OCI-M2 (cell line): ENCODE measurements around the gene SYTL4.
"Not testable (repeated sequence)": the region's sequence is repeated elsewhere in the genome, so short reads cannot be mapped to it uniquely, and the experiment has no call there.

Source experiments
- DNase-seq: peaks from one replicate; lab custom pipeline; 2025; ENCODE audit not compliant: unreplicated experiment; lab: John Stamatoyannopoulos, UW

Gene SYTL4

DNA sequence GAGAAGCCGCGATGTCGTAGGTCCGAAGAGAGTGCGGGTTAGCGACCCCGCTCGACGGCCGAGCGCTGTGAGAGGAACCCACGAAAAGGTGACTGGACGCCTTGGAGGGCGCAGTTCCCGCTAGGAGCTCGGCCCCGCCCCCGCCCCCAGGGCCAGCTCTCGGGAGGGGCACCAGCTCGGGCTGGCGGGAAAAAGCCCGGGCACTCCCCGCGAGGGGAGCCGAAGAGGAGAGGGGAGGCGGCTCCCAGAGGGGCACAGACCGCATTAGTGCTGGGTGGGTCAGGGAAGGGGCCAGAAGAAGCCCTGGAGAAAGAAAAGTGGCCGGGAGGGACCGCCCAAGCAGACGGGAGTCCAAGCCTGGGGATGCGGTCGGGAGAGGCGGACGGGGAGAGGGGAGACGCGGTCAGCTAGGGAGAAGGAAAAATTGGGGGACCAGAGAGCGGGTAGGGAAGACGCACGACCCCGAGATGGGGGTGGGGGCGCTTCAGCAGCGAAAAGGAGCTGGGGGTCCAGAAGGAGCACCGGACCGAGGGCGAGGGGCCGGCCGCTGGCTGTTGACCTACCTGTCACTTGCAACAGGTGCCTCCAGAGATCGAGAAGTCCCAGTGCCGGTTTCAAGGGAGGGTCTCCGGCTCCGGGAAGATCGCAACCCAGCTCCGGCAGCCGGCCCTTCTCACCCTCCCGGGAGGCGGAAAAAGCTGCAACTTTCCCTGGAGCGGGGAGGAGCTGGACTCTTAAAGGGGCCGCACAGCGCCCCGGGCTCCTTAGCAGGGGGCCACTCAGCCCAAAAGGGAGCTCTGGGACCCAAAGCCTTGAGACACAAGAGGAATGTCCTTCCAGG lies at the start of gene SYTL4:
SYTL4 (minus strand) TSS at position 681 of the 841 bp plus-strand sequence. CDS start 30,084 bp downstream, outside the sequence.
- peak; percentile 1 for DNase-seq

GRCh38 chrX:100769439-100769838 lies 37.5 kb upstream of the SYTL4 start:
- not testable (repeated sequence) for DNase-seq

DNA sequence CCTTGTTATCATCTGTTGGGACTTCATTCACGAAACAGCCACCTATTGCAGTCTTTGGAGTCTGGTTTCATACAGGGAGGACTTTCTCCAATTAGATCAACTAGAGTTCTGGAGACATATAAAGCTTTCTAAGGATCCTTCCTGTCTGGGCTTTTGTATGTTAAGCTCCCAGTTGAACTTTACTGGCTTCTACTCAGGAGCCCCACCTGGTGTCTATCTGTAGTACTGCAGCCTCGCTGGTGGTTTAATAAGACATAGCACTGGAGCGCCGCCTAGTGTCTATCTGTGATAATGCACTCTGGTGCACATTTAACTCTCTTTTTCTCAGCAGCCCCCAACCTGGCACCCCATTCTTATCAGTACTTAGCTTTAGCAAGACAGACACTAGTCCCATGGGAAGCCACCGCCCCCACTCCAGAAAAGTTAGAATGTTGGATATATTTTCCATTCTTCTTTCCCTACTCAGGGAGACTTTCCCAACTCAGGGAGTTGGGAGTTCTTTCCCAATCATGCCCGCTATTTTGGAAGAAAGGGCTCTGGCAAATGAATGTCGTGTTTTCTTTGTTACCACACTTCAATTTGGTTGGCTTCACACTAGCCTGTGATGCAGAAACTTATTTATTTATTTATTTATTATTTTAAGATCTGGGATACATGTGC lies 36.9 kb upstream of the SYTL4 start:
- DNase-seq = no peak

GRCh38 chrX:100750883-100751282 lies 19.0 kb upstream of the SYTL4 start:
- DNase-seq = no peak

DNA sequence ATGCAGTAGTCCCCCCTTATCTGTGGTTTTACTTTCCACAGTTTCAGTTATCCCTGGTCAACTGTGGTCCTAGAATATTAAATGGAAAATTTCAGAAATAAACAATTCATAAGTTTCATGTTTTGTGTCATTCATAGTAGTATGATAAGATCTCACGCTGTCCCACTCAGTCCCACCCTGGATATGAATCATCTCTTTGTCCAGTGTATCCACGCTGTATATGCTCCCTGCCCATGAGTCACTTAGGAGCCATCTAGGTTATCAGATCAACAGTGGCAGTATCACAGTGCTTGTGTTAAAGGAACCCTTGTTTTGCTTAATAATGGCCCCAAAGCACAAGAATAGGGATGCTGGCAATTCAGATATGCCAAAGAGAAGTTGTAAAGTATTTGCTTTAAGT lies 16.2 kb upstream of the SYTL4 start:
- DNase-seq = no peak

DNA sequence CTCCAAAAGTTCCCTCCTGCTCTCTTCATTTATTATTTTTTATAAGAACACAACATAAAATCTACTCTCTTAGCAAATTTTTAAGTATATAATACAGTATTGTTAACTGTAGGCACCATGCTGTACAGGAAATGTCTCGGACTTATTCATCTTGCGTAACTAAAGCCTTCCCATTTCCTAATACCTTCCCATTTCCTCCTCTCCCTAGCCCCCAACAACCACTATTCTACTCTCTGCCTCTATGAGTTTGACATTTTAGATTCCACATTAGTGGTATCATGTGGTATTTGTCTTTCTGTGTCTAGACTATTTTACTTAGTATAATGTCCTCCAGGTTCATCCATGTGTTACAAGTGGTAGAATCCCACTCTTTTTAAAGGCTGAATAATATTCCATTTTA lies 15.8 kb upstream of the SYTL4 start:
- DNase-seq = no peak

GRCh38 chrX:100747090-100747489 lies 15.2 kb upstream of the SYTL4 start:
- DNase-seq = no peak

DNA sequence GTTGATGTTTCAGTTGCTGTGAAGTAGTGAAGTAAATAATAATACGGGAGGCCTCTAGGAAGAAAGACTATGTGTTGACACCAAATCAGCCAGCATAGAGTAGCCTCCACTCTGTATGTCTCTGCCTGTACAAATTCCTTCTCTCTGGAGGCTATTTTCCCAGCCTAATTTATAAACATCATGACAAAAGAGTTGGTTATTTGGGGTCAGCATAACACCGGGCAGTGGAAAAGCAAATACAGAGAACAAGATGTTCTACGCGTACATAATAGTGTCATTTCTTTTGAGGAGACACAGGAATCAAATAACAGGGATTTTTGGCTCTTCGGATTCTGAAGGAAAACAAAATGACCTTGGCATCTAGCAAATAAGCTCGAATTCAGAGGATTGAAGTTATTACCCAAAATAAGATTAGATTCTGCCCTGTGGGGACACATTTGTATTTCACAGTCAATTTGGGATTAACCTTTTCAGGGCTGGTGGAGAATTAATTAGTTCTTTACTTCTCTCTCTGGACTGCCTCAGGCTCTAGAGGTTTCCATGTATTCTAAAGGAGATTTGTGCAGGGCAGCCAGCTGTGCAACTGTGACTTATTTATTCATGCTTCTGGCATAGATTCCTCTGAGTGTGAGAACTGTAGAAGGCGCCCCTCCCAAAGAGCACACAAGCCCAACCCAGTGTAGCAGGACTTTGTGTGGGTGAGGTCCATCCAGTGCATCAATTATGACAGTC lies 14.1 kb upstream of the SYTL4 start:
- DNase-seq = no peak

GRCh38 chrX:100745205-100745604 lies 13.3 kb upstream of the SYTL4 start:
- DNase-seq = no peak

GRCh38 chrX:100743009-100743607 lies 11.2 kb upstream of the SYTL4 start:
- no peak for DNase-seq

- not testable (repeated sequence) for DNase-seq
These were observed 7.9 kb downstream of the SYTL4 start for GRCh38 chrX:100724006-100724405.

GRCh38 chrX:100721328-100721727 lies 10.6 kb downstream of the SYTL4 start:
- no peak for DNase-seq

- DNase-seq = no peak
These were observed 11.6 kb downstream of the SYTL4 start for GRCh38 chrX:100720301-100720700.

DNA sequence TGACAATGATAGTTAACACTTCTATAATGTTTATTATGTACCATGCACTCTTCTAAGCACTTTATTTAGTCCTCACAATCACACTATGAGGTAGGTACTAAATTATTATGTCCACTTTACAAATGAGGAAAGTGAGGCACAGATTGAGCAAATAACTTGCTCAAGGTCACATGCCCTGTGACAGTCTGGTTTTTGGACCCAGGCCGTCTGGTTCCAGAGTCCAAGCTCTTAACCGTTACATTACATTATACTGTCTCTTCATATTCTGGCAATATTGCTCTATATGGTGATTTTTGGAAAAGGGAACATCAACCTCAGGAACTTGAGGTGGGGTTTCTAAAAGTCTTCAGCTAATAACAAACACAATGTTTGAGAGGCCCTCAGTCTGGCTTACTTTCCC lies 12.8 kb downstream of the SYTL4 start:
- no peak for DNase-seq

DNA sequence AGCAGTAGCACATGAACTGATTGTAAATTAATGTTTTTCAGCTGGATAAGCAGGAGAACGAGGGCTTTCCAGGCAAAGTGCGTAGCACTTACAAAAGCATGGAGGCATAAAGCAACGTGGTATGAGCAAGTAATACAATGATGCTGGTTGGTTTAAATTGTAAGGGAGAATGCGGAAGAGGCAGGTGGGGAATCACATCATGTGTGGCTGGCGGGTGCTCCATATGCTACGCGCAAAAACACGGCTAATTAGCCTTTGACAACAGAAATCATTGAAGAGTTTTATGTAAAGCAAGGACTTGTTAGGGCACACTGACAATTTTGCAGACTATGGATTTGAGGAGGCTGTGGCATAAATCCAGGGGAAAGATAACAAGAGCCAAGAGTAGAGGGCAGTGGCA lies 14.6 kb downstream of the SYTL4 start:
- no peak for DNase-seq

GRCh38 chrX:100710816-100711215 lies 21.1 kb downstream of the SYTL4 start:
- DNase-seq = no peak

DNA sequence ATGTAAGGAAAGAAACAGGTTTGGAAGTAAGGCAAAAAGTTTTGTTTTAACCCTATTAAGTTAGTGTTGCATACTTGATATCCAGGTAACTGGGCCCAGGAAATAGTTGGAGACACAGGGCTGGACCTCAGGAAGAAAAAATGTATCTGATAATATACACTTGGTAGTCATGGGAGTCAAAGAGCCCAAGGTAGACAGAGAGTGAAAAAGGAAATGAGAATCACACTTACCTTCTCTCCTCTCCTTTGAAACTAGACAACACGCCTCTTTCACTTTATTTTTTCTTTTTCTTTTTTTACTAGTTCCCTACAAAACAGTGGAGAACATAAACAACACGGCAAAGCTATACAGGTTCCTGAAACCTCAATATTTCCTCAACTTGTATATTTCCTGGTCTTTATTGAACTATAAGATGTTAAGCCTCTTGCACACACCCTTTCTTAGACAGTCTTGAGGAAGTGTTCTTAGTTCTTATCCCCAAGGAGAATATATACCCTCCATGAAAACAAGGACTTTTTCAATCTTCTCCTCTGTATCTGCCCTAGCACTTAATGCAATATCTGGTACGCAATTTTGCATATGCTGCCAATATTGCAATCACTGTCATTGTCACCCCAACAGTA lies 27.2 kb downstream of the SYTL4 start:
- DNase-seq = no peak

DNA sequence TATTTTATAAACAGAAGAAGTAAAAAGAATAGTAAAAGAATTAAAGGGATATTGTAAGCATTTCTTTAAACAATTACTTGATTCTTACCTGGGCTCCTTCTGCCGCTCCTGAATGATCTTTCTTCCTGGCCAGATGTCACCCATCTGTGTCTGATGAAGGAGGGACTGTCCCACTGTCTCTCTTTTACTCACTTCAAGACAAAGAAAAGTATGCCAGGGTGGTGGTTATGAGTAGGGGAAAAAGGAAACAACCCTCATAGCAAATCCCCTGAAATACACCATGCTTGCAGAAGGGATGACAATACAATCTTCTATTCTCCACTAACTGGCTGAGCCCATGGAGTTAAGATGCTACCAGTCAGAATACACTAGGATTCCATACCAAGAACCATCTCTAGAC lies 31.1 kb downstream of the SYTL4 start:
- no peak for DNase-seq

DNA sequence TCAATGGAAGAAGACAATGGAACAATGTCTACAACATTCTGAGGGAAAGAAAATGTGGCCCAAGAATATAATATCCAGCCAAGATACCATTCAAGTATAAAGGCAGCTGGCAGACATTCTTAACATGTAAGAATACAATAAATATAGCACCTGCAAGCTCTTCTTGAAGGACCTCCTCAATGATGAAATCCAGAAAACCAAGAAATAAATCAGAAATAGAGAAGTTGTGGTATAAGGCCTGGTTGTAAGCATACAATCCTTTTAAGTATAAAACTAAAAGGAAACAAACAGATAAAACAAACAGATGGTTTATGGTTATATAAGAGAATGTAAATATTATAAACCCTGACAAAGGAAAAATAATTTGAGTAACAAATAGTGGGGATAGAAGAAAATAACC lies 33.4 kb downstream of the SYTL4 start:
- no peak for DNase-seq

DNA sequence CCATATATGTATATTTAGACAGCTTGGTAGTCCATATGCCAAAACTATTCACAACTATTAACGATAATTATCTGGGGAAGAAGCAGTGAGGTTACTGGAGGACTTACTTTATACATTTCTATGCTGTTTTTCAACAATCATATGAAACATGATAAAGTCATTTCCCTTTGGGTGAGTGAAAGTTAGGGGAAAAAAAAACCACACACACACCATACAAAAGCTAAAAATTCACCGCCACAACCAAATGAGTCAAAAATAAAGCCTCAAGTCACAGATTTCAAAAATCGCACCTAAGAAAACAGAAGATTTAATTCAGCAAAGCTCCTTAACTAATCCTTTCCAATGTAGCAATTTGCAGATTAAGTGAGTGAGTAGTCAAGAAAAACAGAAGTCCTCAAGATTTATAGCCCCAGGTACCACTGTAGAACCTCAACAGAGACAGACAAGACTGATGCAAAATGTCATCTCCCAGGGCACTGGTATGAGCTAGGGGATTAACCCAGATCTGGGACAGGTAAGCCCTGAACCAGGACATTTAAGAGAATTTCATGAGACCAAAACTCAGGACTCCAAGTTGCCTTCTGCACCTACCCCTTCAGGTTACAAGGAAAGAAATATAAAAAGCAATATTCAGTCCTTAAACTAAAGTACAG lies 35.1 kb downstream of the SYTL4 start:
- DNase-seq = no peak
